ENCODE results near the gene DCAF7.

Gene DCAF7

DNA sequence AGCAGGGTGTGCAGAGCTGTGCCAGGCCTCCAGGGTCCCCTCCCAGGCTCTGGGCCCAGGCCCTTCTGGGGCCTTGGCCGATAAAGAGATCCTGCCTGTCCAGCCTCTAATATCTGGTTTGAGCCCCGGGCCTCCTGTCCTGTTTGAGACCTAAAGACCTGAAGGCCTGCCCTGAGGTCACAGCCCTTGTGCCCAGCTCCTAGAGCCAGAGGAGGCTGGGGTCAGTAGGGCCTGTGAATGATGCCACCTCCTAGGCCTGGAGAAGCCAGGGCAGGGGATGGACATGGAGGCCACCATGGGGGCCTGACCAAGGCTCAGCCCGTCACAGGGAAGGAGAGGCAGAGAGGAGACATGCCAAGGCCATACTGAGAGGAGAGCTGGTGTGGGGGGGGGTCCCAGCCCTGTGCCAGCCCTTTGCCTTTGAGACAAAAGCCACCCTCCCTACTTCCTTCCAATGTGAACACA, 19.7 kb upstream of the DCAF7 start:
- DNase-seq (ENCODE audit: low read depth, low spot score) = no peak
- TF ChIP-seq POLR2AphosphoS5 (IDR thresholded peaks at IDR 0.05; ENCODE audit: borderline replicate concordance, low read depth, low read length) (no peak), FOXP2 (optimal IDR thresholded peaks at IDR 0.05; ENCODE audit: control extremely low read depth, extremely low read length, insufficient read depth) (no peak), EZH2 (IDR thresholded peaks at IDR 0.05) (no peak)
- H3K9ac ChIP-seq (ENCODE audit: insufficient read length) = no peak overlapping the region

DNA sequence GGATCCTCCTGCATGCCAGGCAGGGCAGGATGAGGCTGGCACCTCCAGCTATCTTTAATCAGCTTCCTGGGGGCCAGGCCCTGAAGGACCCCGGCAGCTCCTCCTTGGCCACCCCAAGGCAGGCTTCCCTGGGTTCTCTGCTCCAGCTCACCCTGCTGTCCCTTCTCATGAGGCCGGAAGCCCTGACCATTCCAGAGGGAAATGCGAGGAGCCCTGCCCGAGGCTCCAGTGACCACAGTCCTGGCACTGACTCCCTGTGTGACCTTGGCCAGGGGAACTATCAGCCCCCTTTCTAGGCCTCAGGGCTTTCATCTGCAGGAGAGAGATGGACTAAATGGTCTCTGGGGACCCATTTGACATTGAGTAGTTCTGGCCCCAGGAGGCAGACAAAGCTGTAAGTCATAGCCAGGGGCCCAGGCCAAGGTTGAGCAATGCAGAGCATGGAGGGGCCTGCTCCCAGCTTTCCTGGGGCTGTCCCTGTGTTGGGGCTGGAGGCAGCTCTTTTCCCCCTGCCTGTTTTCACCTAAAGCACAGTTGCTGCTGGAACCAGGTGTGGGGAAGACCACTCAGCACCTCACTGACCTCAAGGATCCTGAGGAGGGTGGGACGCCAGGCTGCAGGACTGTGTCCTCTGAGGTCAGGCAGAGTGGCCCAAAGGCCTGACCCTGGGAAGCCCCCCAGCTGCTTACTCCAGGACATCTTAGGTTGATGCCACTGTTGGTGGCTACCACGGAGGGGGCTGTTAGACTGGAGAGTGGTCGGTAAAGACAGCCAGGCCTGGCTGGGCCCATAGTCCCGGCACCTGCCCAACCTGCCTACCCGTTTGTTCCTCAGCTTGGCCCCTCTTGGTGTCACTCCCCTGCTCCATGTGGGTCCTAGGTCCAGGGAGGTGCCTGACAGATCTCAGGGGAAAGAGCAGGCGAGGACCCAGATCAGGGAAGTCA, 19.0 kb upstream of the DCAF7 start:
- DNase-seq (ENCODE audit: low read depth, low spot score) = no peak
- H3K9me3 ChIP-seq (ENCODE audit: low read depth, low read length) = no peaks in the 10 kb centered on the region
- TF ChIP-seq EZH2 (IDR thresholded peaks at IDR 0.05) = no peak
- no peak for TF ChIP-seq POLR2AphosphoS5 (IDR thresholded peaks at IDR 0.05; ENCODE audit: borderline replicate concordance, low read depth, low read length)
- no peak for TF ChIP-seq FOXP2 (optimal IDR thresholded peaks at IDR 0.05; ENCODE audit: control extremely low read depth, extremely low read length, insufficient read depth)
- no peaks in the 10 kb centered on the region for H3K36me3 ChIP-seq (ENCODE audit: insufficient read depth, low read length)
- no peak overlapping the region for H3K4me3 ChIP-seq
- no peak overlapping the region for H3K9ac ChIP-seq (ENCODE audit: insufficient read length)
- H3K27ac ChIP-seq = no peak overlapping the region

More for the DNA sequence above, 19.7 kb upstream of the DCAF7 start:
- H3K4me3 ChIP-seq = no peak overlapping the region
- no peaks in the 10 kb centered on the region for H3K36me3 ChIP-seq (ENCODE audit: insufficient read depth, low read length)
- H3K9me3 ChIP-seq (ENCODE audit: low read depth, low read length) = no peaks in the 10 kb centered on the region
- no peak overlapping the region for H3K27ac ChIP-seq

DNA sequence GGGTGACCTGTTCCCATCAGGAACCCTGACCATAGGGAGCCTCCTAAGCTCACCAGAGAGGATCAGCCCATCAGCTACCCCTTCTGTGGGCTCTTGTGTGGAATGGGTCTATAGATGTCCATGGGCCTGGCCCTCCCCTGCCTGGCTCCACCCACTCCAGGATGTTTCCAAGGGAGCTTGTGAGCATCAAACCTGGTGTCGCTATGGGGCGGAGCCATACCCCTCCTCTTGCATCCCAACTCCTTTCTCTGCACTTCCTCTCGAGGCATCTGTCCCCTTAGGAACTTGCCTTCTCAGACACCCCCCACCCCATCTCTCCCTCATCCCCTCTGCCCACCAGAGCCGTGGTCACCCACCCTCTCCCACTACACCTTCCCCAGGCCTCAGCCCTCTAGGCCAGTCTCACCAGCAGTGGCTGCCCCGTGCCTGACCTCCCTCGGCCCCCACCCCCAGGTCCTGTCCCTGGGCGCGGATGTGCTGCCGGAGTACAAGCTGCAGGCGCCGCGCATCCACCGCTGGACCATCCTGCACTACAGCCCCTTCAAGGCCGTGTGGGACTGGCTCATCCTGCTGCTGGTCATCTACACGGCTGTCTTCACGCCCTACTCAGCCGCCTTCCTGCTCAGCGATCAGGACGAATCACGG, 16.7 kb upstream of the DCAF7 start:
- Histone ChIP-seq H3K9me3 (ENCODE audit: low read depth, low read length) (no peaks in the 10 kb centered on the region), H3K9ac (ENCODE audit: insufficient read length) (no peak overlapping the region), H3K4me3 (no peak overlapping the region), H3K36me3 (ENCODE audit: insufficient read depth, low read length) (no peaks in the 10 kb centered on the region), H3K27ac (no peak overlapping the region)
- TF ChIP-seq POLR2AphosphoS5 (IDR thresholded peaks at IDR 0.05; ENCODE audit: borderline replicate concordance, low read depth, low read length) (no peak), EZH2 (IDR thresholded peaks at IDR 0.05) (no peak), FOXP2 (optimal IDR thresholded peaks at IDR 0.05; ENCODE audit: control extremely low read depth, extremely low read length, insufficient read depth) (no peak)
- DNase-seq (ENCODE audit: low read depth, low spot score) = no peak

DNA sequence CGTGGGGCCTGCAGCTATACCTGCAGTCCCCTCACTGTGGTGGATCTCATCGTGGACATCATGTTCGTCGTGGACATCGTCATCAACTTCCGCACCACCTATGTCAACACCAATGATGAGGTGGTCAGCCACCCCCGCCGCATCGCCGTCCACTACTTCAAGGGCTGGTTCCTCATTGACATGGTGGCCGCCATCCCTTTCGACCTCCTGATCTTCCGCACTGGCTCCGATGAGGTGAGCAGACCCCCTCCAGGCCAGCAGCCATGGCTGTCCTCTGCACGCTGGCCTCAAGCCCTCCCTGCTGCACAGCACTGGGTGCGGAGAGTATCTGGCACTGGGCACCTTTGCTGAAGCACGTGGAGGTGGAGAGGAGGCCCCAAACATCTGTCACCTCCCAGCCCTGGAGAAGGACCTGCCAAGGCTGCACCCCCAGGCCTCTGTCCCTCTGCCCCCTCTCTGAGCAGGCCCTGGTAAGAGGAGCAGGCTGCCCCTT, 16.2 kb upstream of the DCAF7 start:
- no peak overlapping the region for H3K4me3 ChIP-seq
- H3K9ac ChIP-seq (ENCODE audit: insufficient read length) = no peak overlapping the region
- no peak for TF ChIP-seq POLR2AphosphoS5 (IDR thresholded peaks at IDR 0.05; ENCODE audit: borderline replicate concordance, low read depth, low read length)
- no peak for TF ChIP-seq EZH2 (IDR thresholded peaks at IDR 0.05)
- no peak for TF ChIP-seq FOXP2 (optimal IDR thresholded peaks at IDR 0.05; ENCODE audit: control extremely low read depth, extremely low read length, insufficient read depth)
- no peaks in the 10 kb centered on the region for H3K9me3 ChIP-seq (ENCODE audit: low read depth, low read length)
- no peaks in the 10 kb centered on the region for H3K36me3 ChIP-seq (ENCODE audit: insufficient read depth, low read length)
- H3K27ac ChIP-seq = no peak overlapping the region
- DNase-seq (ENCODE audit: low read depth, low spot score) = no peak

DNA sequence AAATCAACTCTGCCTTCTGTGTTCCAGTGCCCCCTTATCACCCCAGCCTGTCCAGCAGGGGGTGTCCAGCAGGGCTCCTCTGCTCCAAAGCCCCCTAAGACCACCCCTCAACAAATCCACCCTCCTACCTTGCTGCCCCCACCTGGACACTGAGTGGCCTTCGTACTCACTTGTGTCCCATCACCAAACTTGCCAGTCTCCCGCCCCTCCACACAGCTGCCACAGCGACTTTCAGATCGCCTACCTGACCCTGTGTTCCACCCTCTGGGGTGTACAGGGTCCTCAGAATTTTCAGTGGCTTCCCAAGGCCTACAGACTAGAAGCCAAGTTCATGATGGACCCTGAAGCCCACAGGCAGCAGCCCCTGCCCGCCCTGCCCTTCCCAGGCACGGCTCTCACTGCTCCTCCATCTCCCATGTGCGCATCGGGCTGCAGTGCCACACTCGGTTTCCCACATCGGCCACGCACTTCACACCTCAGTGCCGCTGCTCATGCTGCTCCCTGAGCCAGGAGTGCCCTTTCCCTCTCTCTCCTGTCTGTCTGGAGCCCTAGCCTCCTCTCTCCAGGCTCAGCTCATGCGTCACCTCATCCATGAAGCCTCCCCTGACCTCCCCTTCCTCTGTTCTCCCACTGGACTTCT, 15.3 kb upstream of the DCAF7 start:
- no peak overlapping the region for H3K9ac ChIP-seq (ENCODE audit: insufficient read length)
- no peak overlapping the region for H3K4me3 ChIP-seq
- H3K9me3 ChIP-seq (ENCODE audit: low read depth, low read length) = no peaks in the 10 kb centered on the region
- no peaks in the 10 kb centered on the region for H3K36me3 ChIP-seq (ENCODE audit: insufficient read depth, low read length)
- no peak for DNase-seq (ENCODE audit: low read depth, low spot score)
- TF ChIP-seq EZH2 (IDR thresholded peaks at IDR 0.05) (no peak), FOXP2 (optimal IDR thresholded peaks at IDR 0.05; ENCODE audit: control extremely low read depth, extremely low read length, insufficient read depth) (no peak), POLR2AphosphoS5 (IDR thresholded peaks at IDR 0.05; ENCODE audit: borderline replicate concordance, low read depth, low read length) (no peak)
- no peak overlapping the region for H3K27ac ChIP-seq

DNA sequence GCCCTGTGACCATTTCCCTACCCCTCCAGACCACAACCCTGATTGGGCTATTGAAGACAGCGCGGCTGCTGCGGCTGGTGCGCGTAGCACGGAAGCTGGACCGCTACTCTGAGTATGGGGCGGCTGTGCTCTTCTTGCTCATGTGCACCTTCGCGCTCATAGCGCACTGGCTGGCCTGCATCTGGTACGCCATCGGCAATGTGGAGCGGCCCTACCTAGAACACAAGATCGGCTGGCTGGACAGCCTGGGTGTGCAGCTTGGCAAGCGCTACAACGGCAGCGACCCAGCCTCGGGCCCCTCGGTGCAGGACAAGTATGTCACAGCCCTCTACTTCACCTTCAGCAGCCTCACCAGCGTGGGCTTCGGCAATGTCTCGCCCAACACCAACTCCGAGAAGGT, 14.6 kb upstream of the DCAF7 start:
- no peaks in the 10 kb centered on the region for H3K36me3 ChIP-seq (ENCODE audit: insufficient read depth, low read length)
- no peak for DNase-seq (ENCODE audit: low read depth, low spot score)
- no peaks in the 10 kb centered on the region for H3K9me3 ChIP-seq (ENCODE audit: low read depth, low read length)
- H3K4me3 ChIP-seq = no peak overlapping the region
- no peak overlapping the region for H3K9ac ChIP-seq (ENCODE audit: insufficient read length)
- TF ChIP-seq POLR2AphosphoS5 (IDR thresholded peaks at IDR 0.05; ENCODE audit: borderline replicate concordance, low read depth, low read length) = no peak
- no peak overlapping the region for H3K27ac ChIP-seq

DNA sequence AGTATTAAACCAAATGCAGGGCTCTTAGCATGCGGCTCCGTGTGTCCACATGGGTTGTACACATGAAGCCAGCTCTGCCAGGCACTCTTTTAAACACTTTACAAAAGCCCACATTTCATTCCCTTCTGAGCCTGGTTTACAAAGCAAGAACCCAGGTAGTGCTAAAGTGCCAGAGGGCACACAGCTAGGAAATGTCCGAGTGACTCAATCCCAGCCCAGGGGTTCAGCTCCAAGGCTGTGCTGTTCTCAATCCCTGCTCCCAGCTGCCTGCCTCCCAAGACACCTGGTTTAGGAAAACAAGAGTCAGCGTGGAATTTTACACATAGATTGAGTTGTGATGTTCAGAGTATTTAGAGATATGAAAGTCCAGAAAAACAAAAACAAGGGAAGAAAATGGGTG, 13.3 kb upstream of the DCAF7 start:
- no peaks in the 10 kb centered on the region for H3K9me3 ChIP-seq (ENCODE audit: low read depth, low read length)
- no peak overlapping the region for H3K27ac ChIP-seq
- H3K4me3 ChIP-seq = no peak overlapping the region
- DNase-seq (ENCODE audit: low read depth, low spot score) = no peak
- no peak overlapping the region for H3K9ac ChIP-seq (ENCODE audit: insufficient read length)
- TF ChIP-seq FOXP2 (optimal IDR thresholded peaks at IDR 0.05; ENCODE audit: control extremely low read depth, extremely low read length, insufficient read depth) (no peak), EZH2 (IDR thresholded peaks at IDR 0.05) (no peak), POLR2AphosphoS5 (IDR thresholded peaks at IDR 0.05; ENCODE audit: borderline replicate concordance, low read depth, low read length) (no peak)
- H3K36me3 ChIP-seq (ENCODE audit: insufficient read depth, low read length) = no peaks in the 10 kb centered on the region

Measured in SK-N-MC (cell line).